HG03066 (cell line): ENCODE results near the gene B9D1.

Experiments
- ATAC-seq: cut with Tn5 transposase; IDR thresholded peaks from one replicate; pipeline ENCODE4 v1.9.1; 2021; ENCODE audit warnings: low read depth; ENCODE audit not compliant: unreplicated experiment

Gene B9D1

DNA sequence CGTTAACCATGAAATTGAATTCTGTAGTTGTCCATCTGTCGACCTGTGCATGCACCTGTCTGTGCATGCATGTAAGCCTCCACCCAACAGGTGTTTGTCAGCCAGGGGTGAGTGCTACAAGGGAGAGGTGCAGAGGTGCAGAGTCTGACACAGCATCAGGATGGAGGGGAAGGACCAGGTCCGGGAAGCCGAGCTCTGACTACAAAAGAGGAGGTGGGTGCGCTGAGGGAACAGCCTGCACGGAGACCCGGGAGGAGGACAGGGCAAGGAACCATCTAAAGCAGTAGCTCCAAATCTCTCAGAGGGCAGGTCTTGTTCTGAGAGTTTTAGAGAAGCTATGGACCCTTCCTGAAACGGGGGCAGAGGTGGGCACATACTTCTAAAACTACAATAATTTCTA is 54.1 kb downstream of the B9D1 start:
- no peak for ATAC-seq

DNA sequence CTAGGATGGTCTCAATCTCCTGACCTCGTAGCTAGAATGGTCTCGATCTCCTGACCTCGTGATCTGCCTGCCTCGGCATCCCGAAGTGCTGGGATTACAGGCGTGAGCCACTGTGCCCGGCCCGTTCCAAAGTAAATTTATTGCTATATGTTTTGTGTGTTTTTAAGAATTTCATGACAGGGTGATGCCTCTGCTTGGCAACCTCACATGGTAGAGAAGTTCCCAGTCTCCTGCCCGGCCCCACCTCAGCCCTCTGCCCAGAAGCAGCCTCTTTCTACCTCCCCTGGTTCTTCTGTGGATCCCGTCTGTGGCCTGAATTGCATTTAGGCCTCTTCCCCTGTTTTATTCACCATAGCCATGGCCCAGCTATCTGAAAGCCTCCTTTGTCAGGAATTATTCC is 55.0 kb downstream of the B9D1 start:
- ATAC-seq: no peak

DNA sequence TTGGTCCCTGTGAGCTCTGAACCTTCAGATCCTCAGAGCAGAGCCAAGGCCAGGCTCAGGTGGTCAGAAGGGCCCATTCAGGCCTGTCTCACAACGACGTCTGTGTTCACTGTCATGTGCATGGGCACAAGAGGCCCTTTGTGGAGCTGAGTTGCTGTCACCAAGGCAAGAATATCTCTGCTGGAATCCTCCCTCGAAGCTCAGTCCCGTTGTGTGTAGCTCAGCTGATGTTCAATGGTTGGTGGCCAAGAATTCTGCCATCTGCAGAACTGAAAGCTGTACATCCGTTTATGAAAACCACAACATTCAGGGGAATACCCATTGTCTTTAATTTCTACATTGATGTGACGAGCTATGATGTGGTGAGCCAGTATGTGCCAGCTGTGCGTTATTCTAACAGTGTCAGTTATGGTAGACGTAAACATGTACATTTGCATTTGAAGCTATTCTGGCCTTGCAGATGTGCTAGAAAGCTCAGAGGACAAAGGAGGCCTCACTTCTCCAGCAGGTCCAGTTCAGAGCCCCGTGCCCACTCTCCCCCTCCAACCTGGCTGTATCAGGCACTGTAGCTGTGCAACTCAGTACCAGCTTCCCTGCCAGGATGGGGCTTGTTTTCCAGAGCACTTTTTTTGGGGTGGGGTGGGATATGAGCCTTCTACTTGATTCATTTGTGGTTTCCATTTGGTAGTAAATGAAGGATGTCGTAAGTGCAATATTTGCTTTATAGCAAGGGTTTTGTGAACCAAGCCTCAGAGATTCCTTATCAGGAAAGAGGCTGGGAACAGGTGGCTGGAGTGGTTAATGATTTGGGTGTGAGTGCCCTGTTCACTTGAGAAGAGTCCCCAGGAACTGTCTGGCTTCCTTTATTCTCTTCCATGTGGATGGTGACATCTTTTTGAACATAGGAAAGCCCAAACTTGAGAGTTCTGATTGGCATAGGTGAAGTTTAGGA is 56.1 kb downstream of the B9D1 start:
- ATAC-seq: peak; percentile 71

DNA sequence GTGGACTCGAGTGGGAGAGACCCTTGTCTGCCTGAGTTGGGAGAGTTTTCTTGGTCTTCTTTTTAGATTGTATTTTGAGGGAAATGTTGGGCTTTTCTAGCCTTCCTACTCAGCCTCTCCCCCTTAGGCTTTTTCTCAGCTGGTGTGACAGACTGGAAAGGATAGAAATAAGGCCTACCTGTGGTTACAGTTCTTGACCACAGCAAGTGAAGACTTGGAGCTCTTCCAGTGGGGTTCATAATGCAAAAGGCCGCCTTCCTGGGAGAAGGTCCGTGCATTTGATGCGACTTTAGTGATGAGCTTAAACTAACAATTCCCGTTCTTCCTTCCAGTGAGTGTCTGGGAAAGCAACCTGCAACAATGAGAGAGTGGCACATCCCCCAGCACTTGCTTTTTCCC is 56.8 kb downstream of the B9D1 start:
- ATAC-seq: no peak

DNA sequence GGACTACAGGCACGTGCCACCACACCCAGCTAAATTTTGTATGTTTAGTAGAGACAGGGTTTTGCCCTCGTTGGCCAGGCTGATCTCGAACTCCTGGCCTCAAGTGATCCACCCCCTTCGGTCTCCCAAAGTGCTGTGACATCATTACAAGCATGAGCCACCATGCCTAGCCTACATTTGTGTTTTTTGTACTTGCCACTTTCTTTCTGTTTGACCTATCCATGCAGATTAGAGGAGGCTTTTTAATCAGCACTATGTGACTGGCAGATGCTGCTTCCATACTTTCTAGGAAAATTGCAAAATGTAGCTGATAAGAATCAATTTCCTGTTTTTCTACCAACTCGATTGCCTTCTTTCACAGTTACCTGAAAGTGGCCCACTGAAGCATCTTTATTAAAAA is 57.3 kb downstream of the B9D1 start:
- no peak for ATAC-seq

DNA sequence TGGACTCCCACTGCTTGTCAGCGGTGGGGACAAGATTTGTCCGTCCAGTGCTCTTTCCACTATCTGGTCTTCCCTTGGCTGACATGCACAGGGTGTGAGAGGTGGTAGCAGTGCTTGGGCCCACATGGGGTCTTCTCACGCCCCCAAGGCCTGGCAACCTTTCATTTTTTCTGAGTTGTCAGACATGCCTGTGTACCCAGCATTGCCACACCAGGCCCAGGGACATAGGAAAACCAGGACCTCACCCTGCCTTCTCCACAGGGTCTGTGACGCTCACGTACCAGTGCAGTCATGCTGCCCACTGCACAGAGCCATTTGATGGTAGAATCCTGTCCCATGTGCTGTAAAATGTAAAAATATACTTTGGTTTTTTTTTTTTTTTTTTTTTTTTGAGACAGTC is 57.8 kb downstream of the B9D1 start:
- ATAC-seq: no peak

DNA sequence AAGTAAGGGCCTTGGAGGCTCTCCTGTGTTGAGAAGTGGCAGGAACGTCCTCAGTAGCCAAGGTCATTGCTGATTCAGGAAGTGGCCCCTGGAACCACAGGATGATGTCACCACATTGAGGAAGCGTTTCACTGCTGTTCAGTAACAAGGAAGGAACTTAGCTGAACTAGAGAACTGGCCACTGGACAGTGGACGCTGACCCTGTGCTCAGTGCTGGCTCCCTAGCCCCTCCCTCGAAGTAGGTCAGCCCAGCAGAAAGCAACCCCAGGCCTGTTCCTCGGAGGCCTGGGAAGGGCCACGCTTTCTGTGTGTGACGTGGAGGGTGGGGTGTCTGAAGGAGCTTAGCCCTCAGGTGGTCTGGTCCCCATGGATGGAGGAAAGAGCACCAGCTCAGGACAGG is 58.3 kb downstream of the B9D1 start:
- ATAC-seq: no peak

DNA sequence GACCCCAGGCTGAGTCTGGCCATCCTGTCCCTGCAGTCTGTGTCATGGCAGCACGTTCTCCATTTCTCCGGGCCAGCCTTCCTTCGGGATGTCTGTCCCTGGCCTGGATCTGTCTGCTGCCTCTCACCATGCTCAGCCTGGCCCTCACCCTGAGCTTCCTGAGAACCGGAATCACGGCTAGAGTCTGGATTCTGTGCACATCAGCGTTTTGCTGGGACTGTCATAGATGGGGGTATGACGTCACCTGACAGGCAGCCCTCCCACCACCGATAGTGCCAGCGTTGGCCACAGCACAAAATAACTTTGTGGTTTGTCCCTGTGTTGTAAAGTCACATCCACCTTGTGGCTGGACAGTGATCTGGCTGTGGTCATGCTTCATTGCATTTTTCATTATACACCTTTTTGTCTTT is 59.2 kb downstream of the B9D1 start:
- no peak for ATAC-seq

DNA sequence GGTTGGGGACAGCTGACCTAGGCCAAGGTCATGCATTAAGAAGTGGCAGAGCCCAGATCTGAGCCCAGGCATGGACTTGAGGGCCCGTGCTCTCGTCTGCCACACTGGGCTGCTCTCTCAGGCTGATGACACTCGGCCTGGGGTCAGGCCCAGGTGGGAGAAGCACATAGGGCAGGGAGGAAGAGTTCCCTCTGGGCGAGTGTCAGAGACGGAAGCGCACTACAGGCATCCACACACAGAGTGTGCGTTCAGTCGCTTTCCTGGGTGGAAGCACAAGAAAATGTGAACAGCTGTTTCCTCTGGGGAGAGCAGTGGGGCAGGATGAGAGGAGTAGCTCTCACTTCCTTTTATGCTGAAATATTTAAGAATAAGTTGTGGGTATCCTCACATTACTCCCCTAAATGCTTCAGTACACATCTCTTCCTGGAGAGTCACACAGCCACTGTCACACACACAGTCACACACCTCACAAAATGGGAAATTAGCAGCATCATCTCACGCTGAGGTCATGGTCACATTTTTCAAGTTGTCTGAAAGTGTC is 59.7 kb downstream of the B9D1 start:
- no peak for ATAC-seq

DNA sequence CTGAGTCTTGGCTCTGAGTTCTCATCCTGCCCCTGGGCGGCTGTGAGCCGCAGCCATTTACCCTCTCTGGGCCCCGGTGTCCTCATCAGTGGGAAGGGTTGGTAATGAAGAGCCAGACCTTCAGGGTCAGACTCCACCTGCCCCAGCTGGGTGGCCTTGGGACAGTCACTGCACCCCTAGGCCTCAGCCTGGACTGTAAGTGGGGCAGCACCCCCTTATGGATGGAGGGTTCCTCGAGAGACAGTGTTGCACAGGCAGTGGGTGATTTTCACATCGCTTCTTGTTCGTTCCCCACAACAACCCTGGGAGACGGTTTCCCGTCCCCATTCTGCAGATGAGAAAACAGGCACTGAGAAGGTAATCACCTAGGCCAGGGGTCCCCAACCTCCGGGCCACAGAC is 60.5 kb downstream of the B9D1 start:
- no peak for ATAC-seq

DNA sequence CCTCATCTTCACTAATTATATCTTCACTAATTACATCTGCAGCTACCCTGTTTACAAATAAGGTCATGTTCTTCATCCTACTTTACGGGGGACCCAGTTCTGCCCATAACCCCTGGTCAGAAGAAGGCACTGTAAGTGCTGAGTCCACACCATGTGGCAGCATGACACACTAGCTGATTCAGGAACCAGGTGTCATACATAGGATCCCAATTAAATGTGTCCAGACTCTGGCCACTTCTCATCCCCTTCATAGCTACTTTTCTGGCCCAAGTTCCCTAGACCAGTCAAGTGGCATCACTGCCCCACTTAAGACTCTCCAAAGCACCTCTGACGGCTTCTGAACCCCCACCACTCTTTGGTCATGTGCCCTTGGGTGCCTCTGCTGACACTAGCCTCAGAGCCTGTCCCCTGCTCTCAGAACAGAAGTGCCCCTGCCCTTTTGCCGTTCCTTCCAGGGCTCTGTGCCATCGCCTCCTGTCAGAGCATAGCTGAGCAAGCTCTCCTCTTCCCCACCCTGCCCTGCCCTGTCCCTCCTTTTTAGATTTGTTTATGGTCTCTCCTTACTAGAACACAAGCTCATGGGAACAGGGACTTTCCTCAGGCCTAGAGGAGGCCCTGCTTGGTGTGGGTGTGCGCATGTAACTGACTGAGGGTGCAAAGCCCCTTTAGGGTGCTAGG is 61.1 kb downstream of the B9D1 start:
- ATAC-seq: no peak

DNA sequence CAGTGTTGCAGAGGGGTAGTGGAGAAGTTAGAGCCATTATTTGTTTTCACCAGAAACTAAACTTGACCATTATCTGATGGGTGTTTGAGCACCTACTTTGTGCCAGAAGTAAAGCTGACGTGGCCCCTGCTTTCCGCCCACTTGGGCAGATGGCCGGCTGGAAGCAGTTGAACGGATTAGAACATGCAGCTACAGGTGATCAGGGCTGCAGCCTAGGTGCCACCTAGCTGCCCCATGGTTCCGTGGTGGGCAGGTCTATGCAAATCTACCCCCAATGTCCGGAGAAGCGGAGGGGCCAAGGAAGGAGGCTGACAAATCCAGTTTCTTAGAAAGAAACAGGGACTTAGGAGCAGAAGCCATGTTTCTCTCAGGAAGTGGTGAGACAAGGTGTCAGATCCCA is 62.7 kb downstream of the B9D1 start:
- ATAC-seq: no peak

DNA sequence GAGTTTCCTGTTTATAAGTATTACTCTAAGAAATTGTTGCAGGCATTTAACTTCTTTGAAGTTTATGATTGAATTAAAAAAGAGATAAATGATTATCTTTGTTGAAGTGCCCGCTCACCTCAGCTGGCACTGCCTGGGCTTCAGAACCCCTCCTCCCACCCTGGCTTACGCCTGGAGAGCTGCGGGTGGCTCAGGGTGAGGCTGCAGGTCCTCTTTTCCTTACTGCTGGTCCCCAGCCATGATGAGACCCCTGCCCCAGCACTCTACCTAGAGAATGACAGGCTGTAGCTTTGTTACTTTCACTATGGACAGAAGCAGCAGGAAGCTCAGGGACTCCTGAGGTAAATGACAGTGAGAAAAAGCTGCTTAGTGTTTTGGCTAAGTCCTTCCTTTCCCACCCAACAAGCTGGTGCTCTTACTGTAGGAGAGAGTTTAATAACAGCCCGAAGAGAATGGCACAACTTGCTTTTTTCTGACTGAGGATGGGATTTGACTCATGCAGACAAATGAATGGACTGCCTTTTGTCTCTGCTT is 63.2 kb downstream of the B9D1 start:
- ATAC-seq: no peak

DNA sequence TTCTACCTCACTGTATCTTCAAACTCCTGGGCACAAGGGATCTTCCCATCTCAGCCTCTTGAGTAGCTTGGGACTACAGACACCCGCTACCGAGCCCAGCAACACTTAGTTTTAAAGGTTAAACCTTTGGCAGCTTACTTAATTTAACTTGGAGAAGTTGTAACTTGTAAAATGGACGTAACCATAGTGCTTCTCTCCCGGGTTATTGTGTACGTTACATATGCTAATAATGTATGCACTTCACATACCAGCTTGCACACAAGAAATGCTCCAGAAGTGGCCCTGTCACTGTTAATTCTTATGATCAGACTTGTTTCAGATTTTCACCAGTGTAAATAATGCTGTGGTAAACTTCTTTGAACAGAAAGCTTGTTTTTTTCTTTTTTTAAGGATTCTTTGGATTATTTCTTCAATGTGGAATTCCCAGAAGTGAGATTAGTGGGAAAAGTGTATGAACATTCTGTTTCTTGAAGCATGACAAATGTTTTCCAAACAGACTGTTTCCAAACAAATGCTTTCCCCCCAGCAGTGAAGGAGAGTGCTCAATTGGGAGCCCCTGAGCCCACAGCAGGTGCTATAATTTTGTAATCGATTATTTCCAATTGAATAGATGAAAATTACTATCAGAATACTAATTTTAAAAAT is 63.8 kb downstream of the B9D1 start:
- ATAC-seq: no peak

DNA sequence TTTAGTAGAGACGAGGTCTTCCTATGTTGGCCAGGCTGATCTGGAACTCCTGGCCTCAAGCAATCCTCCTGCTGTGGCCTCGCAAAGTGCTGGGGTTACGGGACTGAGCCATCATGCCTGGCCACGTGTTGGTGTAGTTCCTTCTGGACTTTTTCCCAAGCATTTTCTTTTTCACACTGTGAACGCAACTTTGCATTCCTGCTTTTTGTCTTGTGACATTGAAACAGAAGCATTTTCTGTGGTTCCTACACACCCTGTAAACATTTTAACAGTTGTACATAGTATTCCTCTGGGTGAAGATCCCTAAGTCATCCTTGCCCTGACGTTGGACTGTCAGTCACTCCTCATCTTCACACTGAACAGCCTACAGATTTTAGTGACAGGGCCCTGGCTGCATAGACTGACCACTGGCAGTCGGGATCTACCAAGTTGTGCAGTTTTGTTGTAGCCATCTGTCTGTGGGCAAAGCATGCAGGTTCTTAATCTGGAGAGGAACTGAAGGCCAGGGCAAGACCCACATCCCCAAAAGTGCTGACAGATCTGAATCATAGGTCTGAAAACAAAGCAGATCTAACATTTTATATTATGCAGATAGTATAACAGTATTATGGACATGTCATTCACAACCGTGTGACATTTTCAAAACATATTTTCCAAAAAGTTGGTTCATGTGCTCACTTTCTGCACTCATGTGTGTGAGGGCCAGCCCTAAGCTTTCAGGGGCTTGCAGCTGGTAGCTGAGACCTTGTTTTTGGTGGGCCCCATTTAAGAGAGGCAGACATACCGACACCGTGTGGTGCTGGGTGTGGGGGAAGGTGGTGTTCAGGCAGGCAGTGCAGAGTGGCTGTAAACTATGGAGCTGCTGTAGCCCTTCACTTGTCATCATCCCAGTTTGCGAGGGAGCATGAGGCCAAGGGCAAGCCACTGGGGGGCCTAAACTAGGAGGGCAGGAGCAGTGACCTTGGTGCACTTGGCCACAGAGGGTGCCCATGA is 65.4 kb downstream of the B9D1 start:
- no peak for ATAC-seq

DNA sequence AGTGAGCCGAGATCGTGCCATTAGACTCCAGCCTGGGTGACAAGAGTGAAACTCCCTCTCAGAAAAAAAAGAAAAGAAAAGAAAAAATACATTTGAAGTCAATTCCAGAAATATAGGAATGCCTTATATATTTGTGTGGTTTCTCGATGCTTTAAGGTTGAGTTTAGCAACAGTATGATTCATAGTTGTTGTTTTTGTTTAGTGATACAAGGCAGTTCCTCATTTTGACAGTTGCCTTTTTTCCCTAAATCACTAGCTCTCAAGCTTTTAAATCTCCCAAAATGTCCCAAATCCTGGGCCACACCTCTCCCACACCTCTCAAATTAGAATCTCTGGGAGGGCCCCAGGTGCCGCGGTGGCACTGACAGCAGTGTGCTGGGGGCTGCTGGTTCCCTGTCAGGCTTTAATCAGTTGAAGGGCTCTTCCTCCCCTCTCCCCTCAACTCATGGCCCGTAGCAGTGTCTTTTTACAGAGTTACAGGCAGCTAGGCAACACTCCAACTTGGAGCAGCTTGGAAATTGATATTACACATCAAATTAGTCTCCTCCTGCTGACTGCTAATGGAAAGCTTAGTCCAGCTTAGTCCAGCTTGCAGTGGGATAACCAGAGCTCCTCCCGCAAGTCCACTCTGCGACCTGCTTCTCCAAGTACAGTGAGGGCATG is 66.9 kb downstream of the B9D1 start:
- ATAC-seq: no peak

DNA sequence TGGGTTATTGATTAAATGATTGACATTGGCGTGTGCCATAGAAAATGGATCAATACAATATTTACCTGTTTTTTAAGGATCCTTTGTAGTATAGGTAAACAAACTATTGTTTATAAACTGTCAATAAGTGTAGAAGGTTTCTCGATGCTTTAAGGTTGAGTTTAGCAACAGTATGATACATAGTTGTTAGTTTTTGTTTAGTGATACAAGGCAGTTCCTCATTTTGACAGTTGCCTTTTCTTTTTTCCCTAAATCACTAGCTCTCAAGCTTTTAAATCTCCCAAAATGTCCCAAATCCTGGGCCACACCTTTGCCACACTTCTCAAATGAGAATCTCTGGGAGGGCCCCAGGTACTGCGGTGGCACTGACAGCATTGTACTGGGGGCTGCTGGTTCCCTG is 68.1 kb downstream of the B9D1 start:
- ATAC-seq: no peak
